HT1080 (cell line): Measurements from ENCODE around the gene CDK1. TPM values are rescaled to one million over a fixed set of nuclear protein-coding genes. Genes with fewer than 3 reads are reported as not detected.

Experiments used
- total RNA-seq: library from RNA; depleted of rRNA; stranded (reverse); fragments of >200 nt; shearing (Covaris generic); gene quantifications from 2 replicates; pipeline ENCODE4 v1.2.3, GENCODE V29; 2014; rRNA removed

Gene CDK1
- total RNA-seq, 1 experiment from 2014 or later: 104 TPM

Other genes with a start within 250 kb of the CDK1 start
- 5.9 and 6.8 TPM in 2 replicates for gene RHOBTB1, start 165.7 kb downstream of the CDK1 start, total RNA-seq